Lung microvascular endothelial cell (primary cell): ENCODE data around the gene CCDC124. TPM values are rescaled to one million over a fixed set of nuclear protein-coding genes. Genes with fewer than 3 reads are reported as not detected.
"Not testable (repeated sequence)": the region's sequence is repeated elsewhere in the genome, so short reads cannot be mapped to it uniquely, and the experiment has no call there.

Source experiments
- DNase-seq, 2 donors: peaks; one replicate each; pipeline versions ENCODE4 v3.0.0 to v3.0.0-alpha.2; 2010; ENCODE audit warnings: low read depth in 2 of 2
- total RNA-seq: library from RNA; depleted of rRNA; stranded (reverse); fragments of >200 nt; gene quantifications from 2 replicates; pipeline ENCODE4 v1.2.1, GENCODE V29; 2014

CCDC124 gene
- total RNA-seq, 1 donor from 2014 or later, result 33.1 TPM

GRCh38 chr19:17981611-17982010, 48.8 kb downstream of the CCDC124 start:
- no peak for DNase-seq

- no peak for DNase-seq
These were observed 49.6 kb downstream of the CCDC124 start for GRCh38 chr19:17982430-17982829.

GRCh38 chr19:17985037-17985818, 52.4 kb downstream of the CCDC124 start:
- DNase-seq, result no peak

- not testable (repeated sequence) for DNase-seq
These were observed 53.8 kb downstream of the CCDC124 start for GRCh38 chr19:17986569-17986968.

- no peak for DNase-seq
These were observed 55.3 kb downstream of the CCDC124 start for GRCh38 chr19:17988161-17988560.

GRCh38 chr19:17989425-17990094, 56.7 kb downstream of the CCDC124 start:
- no peak for DNase-seq

GRCh38 chr19:17993076-17993813, 60.4 kb downstream of the CCDC124 start:
- DNase-seq, result no peak

Other genes starting within 250 kb of the CCDC124 start
- gene UNC13A, start 244.7 kb upstream of the CCDC124 start, total RNA-seq, result under 0.01 TPM in 2 replicates
- gene MAP1S, start 213.5 kb upstream of the CCDC124 start, total RNA-seq, result 26.0 and 39.7 TPM in 2 replicates
- gene FCHO1, start 181.5 kb upstream of the CCDC124 start, total RNA-seq, result 0.20 and 0.65 TPM in 2 replicates
- 0.22 TPM in 1 of 2 replicates, not detected in the other for gene B3GNT3, start 137.9 kb upstream of the CCDC124 start, total RNA-seq
- not detected in 2 replicates for gene INSL3, start 111.5 kb upstream of the CCDC124 start, total RNA-seq
- 0.79 and 2.0 TPM in 2 replicates for gene JAK3, start 85.0 kb upstream of the CCDC124 start, total RNA-seq
- 1,225 and 1,496 TPM in 2 replicates for gene RPL18A, start 73.1 kb upstream of the CCDC124 start, total RNA-seq
- gene SLC5A5, start 61.1 kb upstream of the CCDC124 start, total RNA-seq, result not detected in 2 replicates
- gene KCNN1, start 34.1 kb downstream of the CCDC124 start, total RNA-seq, result under 0.01 and 0.22 TPM in 2 replicates
- gene ARRDC2, start 75.2 kb downstream of the CCDC124 start, total RNA-seq, result 42.5 and 115 TPM in 2 replicates
- gene IL12RB1, start 153.9 kb downstream of the CCDC124 start, total RNA-seq, result under 0.01 and 0.22 TPM in 2 replicates
- gene MAST3, start 164.8 kb downstream of the CCDC124 start, total RNA-seq, result 1.1 and 2.0 TPM in 2 replicates
- 1.5 and 1.6 TPM in 2 replicates for gene PIK3R2, start 220.1 kb downstream of the CCDC124 start, total RNA-seq
- gene IFI30, start 240.8 kb downstream of the CCDC124 start, total RNA-seq, result 4.4 TPM in 2 replicates